ENCODE data around the gene ANKS3. TPM values are rescaled to one million over a fixed set of nuclear protein-coding genes. Genes with fewer than 3 reads are reported as not detected.

The ANKS3 gene
- total and polyA plus RNA-seq, 2 experiments from 2014 or later: 22.5 to 24.9 TPM

DNA sequence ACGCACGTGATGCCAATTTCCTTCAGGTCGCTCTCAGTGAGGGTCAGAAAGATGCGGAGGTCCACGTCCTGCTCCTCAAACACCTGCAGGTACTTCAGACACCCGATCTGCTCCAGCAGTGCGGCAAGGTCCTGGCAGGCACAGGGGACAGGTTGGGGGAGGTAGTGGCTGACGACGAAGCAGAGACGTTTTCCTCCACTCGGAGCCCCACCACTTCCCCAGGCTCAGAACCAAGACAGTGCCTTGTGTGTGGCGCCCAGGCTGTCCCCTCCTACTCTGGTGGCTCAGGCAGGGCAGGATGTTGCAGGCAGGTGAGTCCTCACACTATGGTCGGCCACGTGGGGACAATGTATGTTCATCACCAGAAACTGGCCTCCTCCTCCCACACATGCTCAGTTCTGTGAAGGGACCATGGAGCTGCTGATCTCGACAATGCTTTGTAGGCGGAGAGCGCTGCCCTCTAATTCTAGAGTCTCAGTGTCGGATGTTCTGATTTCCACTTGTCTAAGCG is 35.0 kb downstream of the ANKS3 start:
- Mint-ChIP-seq H3K27me3 (ENCODE audit: insufficient read depth, low read depth, poor library complexity) (peaks cover 9% of the 10 kb centered on the region), H3K4me1 (peaks cover 6% of the 10 kb centered on the region; the same call in 1 of the 3 replicates), H3K36me3 (ENCODE audit: low read depth) (peaks cover 44% of the 10 kb centered on the region), H3K9me3 (no peaks in the 10 kb centered on the region; the same call in 2 of the 3 replicates), H3K27ac (no peak overlapping the region), H3K4me3 (no peak overlapping the region)
- no peak overlapping the region for H2AFZ ChIP-seq
- no peak overlapping the region for H3K27ac ChIP-seq (ENCODE audit: low read depth)
- H3K4me2 ChIP-seq: no peak overlapping the region
- no peak overlapping the region for H3K4me3 ChIP-seq
- H3K79me2 ChIP-seq (replicated peaks; ENCODE audit: insufficient read depth): no peaks in the 10 kb centered on the region
- no peak for ATAC-seq
- H3K4me1 ChIP-seq (ENCODE audit: insufficient read depth): no peaks in the 10 kb centered on the region
- no peak for DNase-seq (ENCODE audit: low spot score)
- H3F3A ChIP-seq (replicated peaks; ENCODE audit: low read depth): peaks cover 5% of the 10 kb centered on the region; the same call in 1 of the 2 replicates
- peaks cover 9% of the 10 kb centered on the region; the same call in 1 of the 2 replicates for H3K36me3 ChIP-seq (ENCODE audit: insufficient read depth)
- H4K20me1 ChIP-seq (replicated peaks; ENCODE audit: insufficient read depth): no peaks in the 10 kb centered on the region; the same call in 1 of the 2 replicates
- H3K9me2 ChIP-seq (ENCODE audit: insufficient read depth): no peaks in the 10 kb centered on the region
- TF ChIP-seq POLR2AphosphoS5 (IDR thresholded peaks at IDR 0.05; ENCODE audit: low read depth) (no peak), ZNF331 (CRISPR knock-in tag; IDR thresholded peaks at IDR 0.05; ENCODE audit: low read depth) (no peak), STAT1 (IDR thresholded peaks at IDR 0.05; ENCODE audit: unreplicated experiment) (no peak), NANOG (IDR thresholded peaks at IDR 0.05; ENCODE audit: borderline replicate concordance) (no peak), EZH2phosphoT487 (IDR thresholded peaks at IDR 0.05; ENCODE audit: unreplicated experiment) (no peak), JUNB (IDR thresholded peaks at IDR 0.05; ENCODE audit: unreplicated experiment) (no peak), CREB1 (CRISPR knock-in tag; IDR thresholded peaks at IDR 0.05; ENCODE audit: low read depth) (no peak), EZH2 (IDR thresholded peaks at IDR 0.05; ENCODE audit: low read depth, unreplicated experiment) (no peak)
- TF ChIP-seq, protein P1, sequence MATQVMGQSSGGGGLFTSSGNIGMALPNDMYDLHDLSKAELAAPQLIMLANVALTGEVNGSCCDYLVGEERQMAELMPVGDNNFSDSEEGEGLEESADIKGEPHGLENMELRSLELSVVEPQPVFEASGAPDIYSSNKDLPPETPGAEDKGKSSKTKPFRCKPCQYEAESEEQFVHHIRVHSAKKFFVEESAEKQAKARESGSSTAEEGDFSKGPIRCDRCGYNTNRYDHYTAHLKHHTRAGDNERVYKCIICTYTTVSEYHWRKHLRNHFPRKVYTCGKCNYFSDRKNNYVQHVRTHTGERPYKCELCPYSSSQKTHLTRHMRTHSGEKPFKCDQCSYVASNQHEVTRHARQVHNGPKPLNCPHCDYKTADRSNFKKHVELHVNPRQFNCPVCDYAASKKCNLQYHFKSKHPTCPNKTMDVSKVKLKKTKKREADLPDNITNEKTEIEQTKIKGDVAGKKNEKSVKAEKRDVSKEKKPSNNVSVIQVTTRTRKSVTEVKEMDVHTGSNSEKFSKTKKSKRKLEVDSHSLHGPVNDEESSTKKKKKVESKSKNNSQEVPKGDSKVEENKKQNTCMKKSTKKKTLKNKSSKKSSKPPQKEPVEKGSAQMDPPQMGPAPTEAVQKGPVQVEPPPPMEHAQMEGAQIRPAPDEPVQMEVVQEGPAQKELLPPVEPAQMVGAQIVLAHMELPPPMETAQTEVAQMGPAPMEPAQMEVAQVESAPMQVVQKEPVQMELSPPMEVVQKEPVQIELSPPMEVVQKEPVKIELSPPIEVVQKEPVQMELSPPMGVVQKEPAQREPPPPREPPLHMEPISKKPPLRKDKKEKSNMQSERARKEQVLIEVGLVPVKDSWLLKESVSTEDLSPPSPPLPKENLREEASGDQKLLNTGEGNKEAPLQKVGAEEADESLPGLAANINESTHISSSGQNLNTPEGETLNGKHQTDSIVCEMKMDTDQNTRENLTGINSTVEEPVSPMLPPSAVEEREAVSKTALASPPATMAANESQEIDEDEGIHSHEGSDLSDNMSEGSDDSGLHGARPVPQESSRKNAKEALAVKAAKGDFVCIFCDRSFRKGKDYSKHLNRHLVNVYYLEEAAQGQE (IDR thresholded peaks at IDR 0.05; ENCODE audit: unreplicated experiment): no peak
- TF ChIP-seq, protein P2, sequence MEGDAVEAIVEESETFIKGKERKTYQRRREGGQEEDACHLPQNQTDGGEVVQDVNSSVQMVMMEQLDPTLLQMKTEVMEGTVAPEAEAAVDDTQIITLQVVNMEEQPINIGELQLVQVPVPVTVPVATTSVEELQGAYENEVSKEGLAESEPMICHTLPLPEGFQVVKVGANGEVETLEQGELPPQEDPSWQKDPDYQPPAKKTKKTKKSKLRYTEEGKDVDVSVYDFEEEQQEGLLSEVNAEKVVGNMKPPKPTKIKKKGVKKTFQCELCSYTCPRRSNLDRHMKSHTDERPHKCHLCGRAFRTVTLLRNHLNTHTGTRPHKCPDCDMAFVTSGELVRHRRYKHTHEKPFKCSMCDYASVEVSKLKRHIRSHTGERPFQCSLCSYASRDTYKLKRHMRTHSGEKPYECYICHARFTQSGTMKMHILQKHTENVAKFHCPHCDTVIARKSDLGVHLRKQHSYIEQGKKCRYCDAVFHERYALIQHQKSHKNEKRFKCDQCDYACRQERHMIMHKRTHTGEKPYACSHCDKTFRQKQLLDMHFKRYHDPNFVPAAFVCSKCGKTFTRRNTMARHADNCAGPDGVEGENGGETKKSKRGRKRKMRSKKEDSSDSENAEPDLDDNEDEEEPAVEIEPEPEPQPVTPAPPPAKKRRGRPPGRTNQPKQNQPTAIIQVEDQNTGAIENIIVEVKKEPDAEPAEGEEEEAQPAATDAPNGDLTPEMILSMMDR (conservative IDR thresholded peaks at IDR 0.05; ENCODE audit: low read depth in 2 of 2): no peak
- H3K27me3 ChIP-seq (ENCODE audit: insufficient read depth): no peaks in the 10 kb centered on the region
